HG02938 (cell line): Measurements from ENCODE around the gene FOXM1.
"Not testable (repeated sequence)": the region's sequence is repeated elsewhere in the genome, so short reads cannot be mapped to it uniquely, and the experiment has no call there.

ENCODE experiments used
- ATAC-seq: cut with Tn5 transposase; IDR thresholded peaks from one replicate; pipeline ENCODE4 v1.9.1; 2021; ENCODE audit warnings: mild to moderate bottlenecking, moderate library complexity; ENCODE audit not compliant: unreplicated experiment

Gene FOXM1

DNA sequence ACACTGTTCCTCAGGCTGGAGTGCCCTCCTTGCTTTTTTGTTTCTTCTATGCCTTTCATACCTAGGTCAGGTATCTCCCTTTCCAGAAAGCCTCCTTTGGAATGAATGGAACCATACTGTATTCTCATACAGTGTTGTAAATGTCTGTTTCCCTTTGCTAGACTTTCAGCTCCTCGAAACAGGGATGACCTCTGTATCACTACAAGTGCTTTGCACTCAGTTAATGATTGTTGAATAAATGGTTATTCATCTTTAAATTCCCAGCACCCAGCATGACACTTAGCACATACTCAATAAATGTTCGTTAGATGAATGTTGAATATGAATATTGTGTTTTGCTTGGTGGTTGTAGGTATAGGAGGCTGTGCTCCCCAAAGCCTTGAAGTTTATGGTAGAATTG lies 7.8 kb upstream of the FOXM1 start:
- ATAC-seq: no peak

DNA sequence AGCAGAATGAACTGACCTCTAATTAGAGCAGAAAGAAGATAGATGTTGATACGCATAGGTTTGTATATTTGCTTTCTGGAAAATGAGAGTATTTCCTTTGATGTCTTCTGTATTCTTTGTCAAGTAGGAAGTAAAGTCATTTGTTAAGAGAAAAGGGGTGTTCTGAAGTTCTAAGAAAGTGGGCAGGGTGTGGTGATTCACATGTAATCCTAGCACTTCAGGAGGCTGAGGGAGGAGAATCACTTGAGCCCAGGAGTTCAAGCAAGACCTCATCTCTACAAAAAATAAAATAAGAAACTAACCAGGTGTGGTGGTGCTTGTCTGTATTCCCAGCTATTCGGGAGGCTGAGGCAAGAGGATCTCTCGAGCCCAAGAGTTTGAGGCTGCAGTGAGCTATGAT lies 2.9 kb upstream of the FOXM1 start:
- no peak for ATAC-seq

DNA sequence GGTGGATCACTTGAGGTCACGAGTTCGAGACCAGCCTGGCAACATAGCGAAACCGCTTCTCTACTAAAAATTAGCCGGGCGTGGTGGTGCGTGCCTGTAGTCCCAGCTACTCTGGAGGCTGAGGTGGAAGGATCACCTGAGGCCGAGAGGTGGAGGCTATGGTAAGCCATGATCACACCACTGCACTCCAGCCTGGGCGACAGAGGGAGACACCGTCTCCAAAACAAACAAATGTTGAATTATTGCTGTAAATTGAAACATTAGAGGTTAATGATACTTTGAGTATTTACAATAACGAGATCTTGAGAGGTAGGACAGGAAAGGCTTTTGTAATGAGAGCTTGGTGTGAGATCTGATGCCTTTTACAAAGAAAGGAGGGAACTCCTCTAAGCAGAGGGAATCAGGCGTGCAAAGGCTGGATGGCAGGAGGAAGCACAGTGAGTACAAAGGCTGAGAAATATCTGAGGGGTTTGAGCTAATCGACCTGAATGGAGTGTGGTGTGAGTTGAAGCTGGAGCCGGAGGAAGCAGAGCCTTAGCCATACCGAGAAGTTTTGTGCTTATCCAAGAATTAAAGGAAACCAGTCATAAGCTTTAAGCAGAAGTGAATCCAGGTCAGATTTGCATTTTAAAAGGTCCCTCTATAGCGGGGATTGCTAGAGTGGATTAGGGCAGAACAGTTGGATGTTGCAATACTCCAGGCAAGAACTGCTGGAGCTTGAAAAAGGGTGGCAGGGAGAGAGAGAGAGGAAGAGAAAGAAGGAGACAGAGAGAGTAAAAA lies 1.2 kb upstream of the FOXM1 start:
- no peak for ATAC-seq

DNA sequence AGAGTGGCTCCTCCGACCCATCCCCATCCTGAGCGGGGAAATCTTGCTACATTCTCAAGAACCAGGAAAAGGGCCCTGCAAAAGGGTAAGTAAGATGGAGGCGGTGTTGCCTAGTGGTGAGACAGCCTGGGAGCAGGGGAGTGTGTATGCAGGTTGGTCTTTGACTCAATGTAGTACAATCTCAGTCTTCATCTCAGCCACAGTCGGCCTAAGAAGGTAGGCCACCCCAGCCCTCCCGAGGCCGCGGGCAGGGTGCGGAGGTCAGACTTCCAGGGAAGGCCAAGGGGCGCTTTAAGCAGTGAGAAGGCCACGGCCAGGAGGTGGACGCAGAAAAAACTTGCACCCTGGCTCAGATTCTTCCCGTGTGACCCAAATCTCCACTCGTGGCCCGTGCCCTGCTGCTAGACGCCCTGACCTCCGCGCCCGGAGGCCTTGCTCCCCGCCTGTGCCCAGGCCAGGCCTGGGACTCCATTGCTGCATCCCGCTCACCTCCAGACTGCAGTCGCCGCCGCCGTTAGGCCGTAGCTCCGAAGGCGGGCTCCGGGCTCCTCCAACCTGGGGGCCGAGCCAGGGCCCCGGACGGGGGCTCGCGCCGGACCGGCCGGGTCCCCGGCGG lies 435 bp downstream of the FOXM1 start:
- ATAC-seq: peak; percentile 28

DNA sequence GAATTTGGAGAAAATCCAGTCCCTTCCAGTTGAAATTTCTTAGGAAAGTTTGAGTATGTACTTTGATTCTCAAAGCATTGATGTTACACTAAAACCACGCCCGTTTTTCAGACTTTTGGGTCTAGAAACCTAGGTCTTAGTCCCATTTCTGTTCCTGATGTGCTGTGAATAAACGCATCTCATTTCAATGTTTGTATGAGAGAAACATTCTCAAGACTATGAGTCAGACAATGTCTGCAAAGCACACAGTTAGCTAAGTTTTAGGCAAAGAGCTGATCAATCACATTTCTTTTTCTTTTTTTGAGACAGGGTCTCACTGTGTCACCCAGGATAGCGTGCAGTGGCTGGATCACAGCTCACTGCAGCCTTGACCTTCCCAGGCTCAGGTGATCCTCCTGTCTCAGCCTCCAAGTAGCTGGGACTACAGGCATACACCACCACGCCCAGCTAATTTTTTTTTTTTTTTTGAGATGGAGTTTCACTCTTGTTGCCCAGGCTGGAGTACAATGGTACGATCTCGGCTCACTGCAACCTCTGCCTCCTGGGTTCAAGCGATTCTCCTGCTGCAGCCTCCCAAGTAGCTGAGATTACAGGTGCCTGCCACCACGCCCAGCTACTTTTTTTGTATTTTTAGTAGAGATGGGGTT lies 7.9 kb downstream of the FOXM1 start:
- ATAC-seq: not testable (repeated sequence)

DNA sequence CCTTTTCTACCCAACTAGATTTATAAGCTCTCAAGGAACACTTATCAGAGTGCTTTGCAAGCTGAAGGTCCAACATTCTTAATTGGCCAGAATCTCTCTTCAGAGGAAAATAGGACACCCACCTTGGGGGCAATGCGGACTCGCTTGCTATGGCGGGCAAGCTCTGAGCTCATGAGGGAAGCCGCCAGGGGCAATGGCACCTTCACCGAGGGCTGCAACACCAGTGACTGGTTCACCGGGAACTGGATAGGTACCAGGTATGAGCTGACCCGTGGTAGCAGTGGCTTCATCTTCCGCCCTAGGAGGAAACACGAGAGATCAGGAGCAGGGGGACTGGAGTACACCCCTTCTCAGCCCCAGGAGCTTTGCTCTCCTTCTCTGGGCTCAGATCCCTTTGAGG lies 12.8 kb downstream of the FOXM1 start:
- no peak for ATAC-seq

DNA sequence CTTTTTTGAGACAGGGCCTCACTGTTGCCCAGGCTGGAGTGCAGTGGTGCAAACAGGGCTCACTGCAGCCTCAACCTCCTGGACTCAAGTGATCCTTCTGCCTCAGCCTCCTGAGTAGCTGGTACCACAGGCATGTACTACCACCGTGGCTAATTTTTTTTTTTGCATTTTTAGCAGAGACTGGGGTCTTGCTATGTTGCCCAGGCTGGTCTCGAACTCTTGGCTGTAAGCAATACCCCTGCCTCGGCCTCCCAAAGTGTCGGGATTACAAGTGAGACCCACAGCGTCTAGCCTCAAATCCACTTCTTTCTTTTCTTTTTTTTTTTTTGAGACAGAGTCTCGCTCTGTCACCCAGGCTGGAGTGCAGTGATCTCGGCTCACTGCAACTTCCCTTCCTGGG lies 13.6 kb downstream of the FOXM1 start:
- ATAC-seq: not testable (repeated sequence)

DNA sequence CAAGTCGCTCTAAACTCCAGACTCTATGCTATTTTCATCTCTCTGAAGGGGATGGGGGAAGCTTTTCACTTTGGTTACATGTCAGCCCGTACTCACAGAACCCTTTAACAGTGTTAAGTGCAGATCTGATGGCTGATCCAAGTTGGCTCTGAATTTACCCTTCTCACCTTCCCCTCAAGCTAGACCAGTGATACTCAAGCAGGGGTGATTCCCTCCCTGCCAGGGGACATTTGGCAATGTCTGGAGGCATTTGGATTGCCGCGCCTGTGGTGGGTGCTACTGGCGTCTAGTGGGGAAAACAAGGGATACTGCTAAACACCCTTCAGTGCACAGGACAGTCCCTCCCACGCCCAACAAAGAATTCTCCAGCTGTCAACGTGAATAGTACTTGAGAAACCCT lies 14.1 kb downstream of the FOXM1 start:
- no peak for ATAC-seq

DNA sequence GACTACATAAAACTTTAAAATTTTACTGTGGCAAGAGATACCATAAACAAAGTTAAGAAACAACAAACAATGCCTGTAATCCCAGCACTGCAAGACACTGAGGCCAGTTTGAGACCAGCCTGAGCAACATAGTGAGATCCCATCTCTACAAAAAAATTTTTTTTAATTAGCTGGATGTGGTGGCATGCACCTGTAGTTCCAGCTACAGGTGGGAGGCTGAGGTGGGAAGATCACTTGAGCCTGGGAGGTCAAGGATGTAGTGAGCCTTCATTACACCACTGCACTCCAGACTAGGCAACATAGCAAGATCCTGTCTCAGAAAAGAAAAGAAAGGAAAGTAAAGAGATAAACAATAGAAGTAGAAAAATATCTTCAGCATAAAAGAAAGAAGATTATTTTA lies 16.8 kb downstream of the FOXM1 start:
- ATAC-seq: no peak

DNA sequence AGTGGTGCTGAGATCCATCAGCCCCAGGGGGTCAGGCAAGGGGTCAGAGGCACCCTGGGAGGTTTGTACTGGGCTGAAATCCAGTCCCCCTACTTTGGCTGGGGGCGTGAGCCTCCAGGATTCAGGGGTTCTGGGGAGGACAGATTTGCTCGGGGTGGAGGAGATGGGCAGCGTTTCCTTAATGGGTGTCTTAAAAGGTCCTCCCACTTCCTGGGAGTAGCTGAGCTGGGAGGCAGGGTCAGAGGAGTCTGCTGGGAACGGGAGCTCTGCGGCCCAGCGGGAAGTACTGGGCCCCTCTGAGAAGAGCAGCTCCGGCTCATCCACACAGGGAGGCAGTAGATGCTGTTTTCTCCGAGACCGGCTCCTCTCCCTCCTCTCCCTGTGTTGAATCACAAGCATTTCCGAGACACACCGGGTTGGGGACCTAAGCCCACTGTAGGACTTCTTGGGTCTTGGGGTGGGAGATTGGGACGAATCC lies 18.0 kb downstream of the FOXM1 start:
- ATAC-seq: no peak

DNA sequence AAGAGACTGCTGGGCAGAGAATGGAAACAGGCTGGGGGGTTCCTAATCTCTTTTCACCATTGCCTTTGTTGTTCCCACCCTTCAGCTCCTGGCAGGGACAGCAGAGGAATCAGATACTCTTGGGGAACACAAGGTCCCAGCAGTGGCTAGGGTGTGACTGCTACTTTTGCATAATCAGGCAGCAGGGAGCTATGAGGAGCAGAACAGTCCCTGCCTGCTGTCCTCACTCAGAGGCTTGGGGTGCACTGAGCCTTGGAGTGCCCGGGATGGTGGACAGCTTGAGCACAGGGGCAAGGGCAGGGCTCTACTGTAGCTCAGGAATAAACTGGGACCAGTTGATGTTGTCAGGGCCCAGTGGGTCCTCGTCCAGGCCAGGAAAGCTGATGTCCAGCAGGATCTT lies 18.6 kb downstream of the FOXM1 start:
- no peak for ATAC-seq

DNA sequence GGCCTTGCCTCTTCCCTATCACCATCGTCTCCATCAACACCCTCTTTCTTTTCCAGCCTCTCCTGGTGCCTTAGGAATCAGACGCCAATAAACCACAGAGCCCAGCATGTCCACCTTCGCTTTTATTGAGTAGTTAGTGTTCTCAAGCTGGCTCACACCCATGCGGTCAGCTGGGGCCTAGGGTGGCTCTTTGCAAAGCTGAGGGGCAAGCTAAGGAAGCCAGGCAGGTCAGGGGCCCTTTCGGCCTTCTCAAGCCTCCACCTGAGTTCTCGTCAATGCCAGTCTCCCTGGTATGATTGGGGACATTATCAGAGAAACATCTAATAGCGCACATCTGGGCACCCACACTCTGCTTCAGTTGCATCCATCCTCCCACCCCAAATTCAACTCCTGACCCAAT lies 19.4 kb downstream of the FOXM1 start:
- no peak for ATAC-seq

DNA sequence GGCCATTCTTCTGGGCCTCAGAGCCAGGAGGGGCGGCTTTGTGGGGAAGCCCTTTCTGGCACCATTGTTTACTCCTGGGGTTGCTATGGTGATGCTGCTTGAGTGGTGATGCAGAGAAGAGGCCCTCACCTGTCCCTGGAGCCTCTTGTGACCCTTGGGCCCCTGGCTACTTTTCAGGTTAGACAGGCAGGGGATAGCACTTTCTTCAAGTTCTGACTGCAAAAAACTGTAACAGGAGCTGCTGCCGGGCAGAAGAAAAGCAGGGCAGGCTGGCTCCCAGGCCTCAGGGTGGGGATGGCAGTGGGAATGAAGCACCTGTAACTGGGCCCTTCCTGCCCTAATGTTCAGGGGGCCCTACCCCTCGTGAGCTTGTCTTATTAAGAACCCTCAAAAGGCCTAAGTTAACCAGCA lies 19.9 kb downstream of the FOXM1 start, which contains the start of gene TEX52:
TEX52 (minus strand) TSS at position 19 of the 411 bp plus-strand sequence; CDS start at position 6, 13 bp downstream.
- no peak for ATAC-seq

DNA sequence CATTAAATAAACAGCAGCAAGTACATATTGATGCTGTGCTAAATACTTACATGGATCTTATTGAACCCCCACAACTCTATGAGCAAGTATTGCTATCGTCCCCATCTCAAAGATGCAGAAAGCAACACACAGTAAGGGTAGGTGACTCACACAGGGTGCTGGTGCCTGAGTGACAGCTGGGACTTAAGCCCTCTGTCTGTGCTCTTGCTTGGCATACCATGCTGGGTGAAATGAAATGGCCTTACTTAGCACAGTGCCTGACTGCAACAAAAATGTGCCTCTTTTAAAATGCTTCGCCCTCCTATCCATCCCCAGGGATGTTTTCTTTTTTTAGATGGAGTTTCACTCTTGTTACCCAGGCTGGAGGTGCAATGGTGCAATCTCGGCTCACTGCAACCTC lies 20.9 kb downstream of the FOXM1 start:
- no peak for ATAC-seq

DNA sequence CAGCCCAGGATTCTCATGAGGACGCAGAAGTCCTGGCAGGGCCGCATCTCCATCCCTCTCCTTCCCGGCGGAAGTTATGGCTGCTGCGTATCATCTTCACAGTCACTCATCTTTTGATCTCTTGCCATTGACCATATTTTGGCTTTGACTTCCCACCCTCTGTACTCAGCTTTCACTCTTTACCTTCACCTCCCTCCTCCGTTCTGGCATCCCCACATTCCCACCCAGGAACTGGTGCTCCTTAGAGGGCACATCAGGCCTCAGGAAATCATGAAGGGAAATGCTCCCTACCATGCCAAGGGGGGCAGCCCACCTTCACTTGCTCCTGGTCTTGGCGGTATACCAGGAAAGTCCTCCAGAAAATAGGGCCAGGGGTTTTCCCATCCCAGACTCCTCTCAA lies 21.4 kb downstream of the FOXM1 start:
- no peak for ATAC-seq

DNA sequence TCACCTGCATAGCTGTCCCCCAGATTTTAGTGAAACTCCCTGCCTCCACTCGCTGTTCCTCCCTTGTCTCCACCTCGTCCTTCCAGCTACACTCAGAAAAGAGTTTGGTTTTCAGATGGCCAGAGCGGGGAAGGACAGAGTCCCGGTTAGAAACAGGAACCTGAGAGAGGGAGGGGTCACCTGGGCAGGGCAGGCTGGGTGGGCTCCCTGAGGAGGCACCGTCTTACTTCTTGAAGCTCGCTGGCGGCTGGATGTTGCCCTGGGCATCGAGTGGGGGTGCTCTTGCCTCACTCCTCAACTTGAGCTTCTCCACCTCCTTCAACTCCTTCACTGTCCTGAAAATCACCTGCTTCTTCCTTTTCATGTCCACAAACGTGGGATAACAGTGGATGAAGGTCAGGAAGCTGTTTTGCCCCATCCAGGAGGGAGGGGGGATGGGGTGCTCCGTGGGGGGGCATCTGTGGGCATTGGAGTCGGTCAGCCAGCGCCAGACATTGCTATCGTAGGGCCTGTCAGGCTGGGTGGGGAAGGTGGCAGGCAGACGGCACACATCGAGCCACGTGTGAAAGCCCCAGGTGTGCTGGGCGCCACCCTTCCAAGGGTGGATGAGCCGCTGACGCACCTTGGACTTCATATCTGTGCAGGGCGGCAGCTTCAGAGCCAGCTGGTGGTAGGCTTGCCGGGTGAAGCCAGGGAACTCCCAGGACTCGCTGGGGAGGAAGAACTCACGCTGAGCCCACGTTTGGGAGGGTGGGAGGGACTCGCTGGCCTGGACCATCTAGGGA lies 22.1 kb downstream of the FOXM1 start:
- ATAC-seq: no peak

DNA sequence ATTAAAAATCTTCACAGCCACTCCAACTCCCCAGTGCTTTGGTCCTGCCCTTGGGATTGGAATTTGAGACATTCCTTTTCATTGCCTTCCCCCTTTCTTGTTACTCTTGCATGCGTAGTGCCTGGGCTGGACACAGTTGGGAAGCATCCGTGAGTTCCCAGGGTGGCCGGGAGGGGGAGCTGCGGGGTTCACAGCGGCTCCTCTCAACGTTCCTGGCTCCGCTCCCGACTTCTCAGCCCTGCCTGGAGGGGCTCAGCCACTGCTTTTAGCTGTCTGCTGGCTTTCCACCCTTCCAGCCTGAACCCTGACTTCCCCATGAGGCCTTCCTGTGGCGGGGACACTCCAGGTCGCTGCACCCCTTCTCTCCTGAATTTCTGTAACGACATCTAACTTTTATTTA lies 23.3 kb downstream of the FOXM1 start:
- ATAC-seq: no peak

DNA sequence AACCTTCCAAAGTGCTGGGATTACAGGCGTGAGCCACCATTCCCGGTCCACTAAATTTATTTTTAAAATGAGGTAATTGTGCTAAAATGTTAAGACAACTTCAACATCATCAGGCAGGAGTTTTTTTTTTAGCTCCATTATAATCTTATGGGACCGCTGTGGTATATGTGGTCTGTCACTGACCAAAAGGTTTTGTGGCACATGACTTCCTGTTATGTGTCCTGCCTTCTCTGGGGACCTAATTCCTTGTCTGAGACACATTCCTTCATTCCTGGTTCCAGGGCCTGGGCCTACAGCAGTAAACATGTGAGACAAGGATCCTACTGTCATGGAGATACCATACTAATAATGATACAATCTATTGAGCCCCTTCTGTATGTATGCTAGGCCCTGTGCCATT lies 25.0 kb downstream of the FOXM1 start:
- no peak for ATAC-seq

DNA sequence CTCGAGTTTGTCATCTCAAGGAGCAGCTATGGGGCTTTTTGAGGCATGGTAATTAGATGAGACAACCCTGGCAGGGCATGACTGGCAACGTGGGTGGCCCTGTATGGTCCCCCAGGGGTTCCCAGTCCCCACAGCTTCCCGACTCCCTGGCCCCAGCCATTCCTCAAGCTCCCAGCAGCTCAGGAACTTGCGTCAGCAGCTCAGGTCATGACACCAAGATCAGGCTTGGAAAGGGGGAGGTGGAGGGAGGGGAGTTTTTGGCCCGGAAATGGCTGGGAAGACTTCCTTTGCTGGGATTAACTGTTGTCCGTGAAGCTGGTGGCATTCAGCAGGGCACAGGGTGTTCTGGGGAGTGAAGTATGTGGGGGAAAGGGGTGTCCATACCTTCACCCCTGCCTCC lies 31.7 kb downstream of the FOXM1 start:
- ATAC-seq: no peak

DNA sequence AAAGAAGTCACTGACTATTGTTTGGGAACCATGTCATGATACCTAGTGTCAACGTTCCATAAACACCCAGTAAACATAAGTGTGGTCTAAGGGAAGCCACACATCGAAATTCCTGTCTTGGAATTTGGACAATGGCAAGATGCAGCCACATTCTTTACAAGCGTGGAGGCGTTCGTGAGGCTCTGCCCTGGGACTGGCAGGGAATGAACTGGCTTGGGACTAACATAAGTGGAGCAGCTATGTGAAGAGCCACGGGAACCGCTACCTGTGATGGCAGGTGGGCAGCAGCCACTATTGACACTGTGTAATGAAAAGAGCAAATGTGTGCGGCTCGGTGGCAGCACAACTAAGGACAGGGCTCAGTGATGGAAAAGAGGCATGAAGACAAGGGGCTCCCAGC lies 32.2 kb downstream of the FOXM1 start:
- ATAC-seq: no peak

DNA sequence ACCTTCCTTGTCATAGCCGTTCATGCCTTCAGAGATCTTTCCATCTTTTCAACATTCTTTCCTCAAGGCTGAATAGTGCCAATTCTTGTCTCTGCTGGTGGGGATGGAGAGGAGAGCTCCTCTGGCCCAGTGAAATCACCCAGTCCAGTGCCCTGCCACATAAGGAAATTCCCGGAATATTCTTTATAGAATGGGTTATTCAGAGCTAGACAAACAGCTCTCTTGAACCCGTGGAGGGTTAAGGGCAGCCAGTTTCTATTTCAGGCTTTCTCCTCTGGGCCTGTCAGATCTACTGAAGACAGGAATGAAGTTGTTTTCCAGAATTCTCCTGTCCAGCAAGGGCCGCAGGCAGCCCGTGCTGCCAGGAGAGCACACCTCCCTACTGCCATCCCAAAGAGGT lies 34.0 kb downstream of the FOXM1 start:
- ATAC-seq: no peak
